ENCODE results near the gene GABRB1.

Gene GABRB1

GRCh38 chr4:47135210-47135609, 103.8 kb downstream of the GABRB1 start:
- TF ChIP-seq GLIS3 (CRISPR knock-in tag; IDR thresholded peaks at IDR 0.05), result no peak
- ATAC-seq, result no peak

- no peak for TF ChIP-seq TOX (CRISPR knock-in tag; IDR thresholded peaks at IDR 0.05; ENCODE audit: borderline replicate concordance)
- TF ChIP-seq PPARA (CRISPR knock-in tag; IDR thresholded peaks at IDR 0.05; ENCODE audit: borderline replicate concordance), result no peak
- TF ChIP-seq ZC3H10 (CRISPR knock-in tag; IDR thresholded peaks at IDR 0.05), result no peak
- no peak for TF ChIP-seq ZNF565 (CRISPR knock-in tag; conservative IDR thresholded peaks at IDR 0.05; ENCODE audit: low read depth)
- no peak for TF ChIP-seq PATZ1 (CRISPR knock-in tag; IDR thresholded peaks at IDR 0.05; ENCODE audit: borderline replicate concordance)
- TF ChIP-seq, protein P1, sequence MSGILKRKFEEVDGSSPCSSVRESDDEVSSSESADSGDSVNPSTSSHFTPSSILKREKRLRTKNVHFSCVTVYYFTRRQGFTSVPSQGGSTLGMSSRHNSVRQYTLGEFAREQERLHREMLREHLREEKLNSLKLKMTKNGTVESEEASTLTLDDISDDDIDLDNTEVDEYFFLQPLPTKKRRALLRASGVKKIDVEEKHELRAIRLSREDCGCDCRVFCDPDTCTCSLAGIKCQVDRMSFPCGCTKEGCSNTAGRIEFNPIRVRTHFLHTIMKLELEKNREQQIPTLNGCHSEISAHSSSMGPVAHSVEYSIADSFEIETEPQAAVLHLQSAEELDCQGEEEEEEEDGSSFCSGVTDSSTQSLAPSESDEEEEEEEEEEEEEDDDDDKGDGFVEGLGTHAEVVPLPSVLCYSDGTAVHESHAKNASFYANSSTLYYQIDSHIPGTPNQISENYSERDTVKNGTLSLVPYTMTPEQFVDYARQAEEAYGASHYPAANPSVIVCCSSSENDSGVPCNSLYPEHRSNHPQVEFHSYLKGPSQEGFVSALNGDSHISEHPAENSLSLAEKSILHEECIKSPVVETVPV (CRISPR knock-in tag; IDR thresholded peaks at IDR 0.05), result no peak
- TF ChIP-seq ESRRG (CRISPR knock-in tag; IDR thresholded peaks at IDR 0.05), result no peak
- no peak for TF ChIP-seq BACH2 (CRISPR knock-in tag; IDR thresholded peaks at IDR 0.05; ENCODE audit: borderline replicate concordance)
- no peak for TF ChIP-seq ARNTL (CRISPR knock-in tag; IDR thresholded peaks at IDR 0.05; ENCODE audit: borderline replicate concordance, low read depth)
- TF ChIP-seq ZFP30 (CRISPR knock-in tag; IDR thresholded peaks at IDR 0.05), result no peak
- no peak for TF ChIP-seq RARB (CRISPR knock-in tag; IDR thresholded peaks at IDR 0.05)
- TF ChIP-seq, protein P2, sequence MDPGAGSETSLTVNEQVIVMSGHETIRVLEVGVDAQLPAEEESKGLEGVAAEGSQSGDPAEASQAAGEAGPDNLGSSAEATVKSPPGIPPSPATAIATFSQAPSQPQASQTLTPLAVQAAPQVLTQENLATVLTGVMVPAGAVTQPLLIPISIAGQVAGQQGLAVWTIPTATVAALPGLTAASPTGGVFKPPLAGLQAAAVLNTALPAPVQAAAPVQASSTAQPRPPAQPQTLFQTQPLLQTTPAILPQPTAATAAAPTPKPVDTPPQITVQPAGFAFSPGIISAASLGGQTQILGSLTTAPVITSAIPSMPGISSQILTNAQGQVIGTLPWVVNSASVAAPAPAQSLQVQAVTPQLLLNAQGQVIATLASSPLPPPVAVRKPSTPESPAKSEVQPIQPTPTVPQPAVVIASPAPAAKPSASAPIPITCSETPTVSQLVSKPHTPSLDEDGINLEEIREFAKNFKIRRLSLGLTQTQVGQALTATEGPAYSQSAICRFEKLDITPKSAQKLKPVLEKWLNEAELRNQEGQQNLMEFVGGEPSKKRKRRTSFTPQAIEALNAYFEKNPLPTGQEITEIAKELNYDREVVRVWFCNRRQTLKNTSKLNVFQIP (CRISPR knock-in tag; IDR thresholded peaks at IDR 0.05; ENCODE audit: borderline replicate concordance, low read depth), result no peak
- TF ChIP-seq ZNF70 (CRISPR knock-in tag; IDR thresholded peaks at IDR 0.05), result no peak
- TF ChIP-seq TSHZ2 (CRISPR knock-in tag; IDR thresholded peaks at IDR 0.05), result no peak
- no peak for ATAC-seq
Observed at GRCh38 chr4:47143261-47143660, 111.9 kb downstream of the GABRB1 start.

GRCh38 chr4:47145630-47146029, 114.3 kb downstream of the GABRB1 start:
- ATAC-seq, result no peak; the same call in 2 of the 3 replicates

More at GRCh38 chr4:47145630-47146029, 114.3 kb downstream of the GABRB1 start:
- TF ChIP-seq ISL1 (CRISPR knock-in tag; IDR thresholded peaks at IDR 0.05) (no peak), CREB5 (CRISPR knock-in tag; IDR thresholded peaks at IDR 0.05; ENCODE audit: low read depth) (no peak), BACH2 (CRISPR knock-in tag; IDR thresholded peaks at IDR 0.05; ENCODE audit: borderline replicate concordance) (no peak), ESRRG (CRISPR knock-in tag; IDR thresholded peaks at IDR 0.05) (no peak), ZNF565 (CRISPR knock-in tag; conservative IDR thresholded peaks at IDR 0.05; ENCODE audit: low read depth) (no peak), ARNTL (CRISPR knock-in tag; IDR thresholded peaks at IDR 0.05; ENCODE audit: borderline replicate concordance, low read depth) (no peak), ZNF8 (CRISPR knock-in tag; IDR thresholded peaks at IDR 0.05) (no peak), PPARA (CRISPR knock-in tag; IDR thresholded peaks at IDR 0.05; ENCODE audit: borderline replicate concordance) (no peak), ZC3H10 (CRISPR knock-in tag; IDR thresholded peaks at IDR 0.05) (no peak), PATZ1 (CRISPR knock-in tag; IDR thresholded peaks at IDR 0.05; ENCODE audit: borderline replicate concordance) (no peak), TCF4 (CRISPR knock-in tag; IDR thresholded peaks at IDR 0.05; ENCODE audit: borderline replicate concordance) (no peak), TSHZ2 (CRISPR knock-in tag; IDR thresholded peaks at IDR 0.05) (no peak), CSDC2 (CRISPR knock-in tag; IDR thresholded peaks at IDR 0.05) (no peak), ZFP30 (CRISPR knock-in tag; IDR thresholded peaks at IDR 0.05) (no peak)

All from SK-N-SH treated with all-trans-retinoic acid at 6 μM for 48 hours (cell line).